ENCODE results near the gene STARD13. TPM values are rescaled to one million over a fixed set of nuclear protein-coding genes. Genes with fewer than 3 reads are reported as not detected.

STARD13 gene
- total and polyA plus RNA-seq, 9 donors: 7.2 to 31.5 (median 14.0) TPM

GRCh38 chr13:33281951-33282595 lies 3.5 kb downstream of the STARD13 start:
- no peak for DNase-seq
- Histone ChIP-seq H3K4me1 (ENCODE audit: insufficient read depth) (peaks cover under 1% of the 10 kb centered on the region), H3K27ac (no peak overlapping the region), H3K36me3 (no peaks in the 10 kb centered on the region), H3K4me3 (no peak overlapping the region), H3K27me3 (no peaks in the 10 kb centered on the region), H3K9me3 (no peaks in the 10 kb centered on the region)
- no peak for TF ChIP-seq CTCF (IDR thresholded peaks at IDR 0.05)
- TF ChIP-seq EP300 (IDR thresholded peaks at IDR 0.05): no peak
- TF ChIP-seq POLR2A (IDR thresholded peaks at IDR 0.05): no peak
- 88 to 95% (median 91%) methylated on average over 2 of the region's 2 CpGs for WGBS, 3 donors
- intact Hi-C loops (cut with DNase I): loop anchor here in 2 of 4 donors (10.0 kb wide), 1 partner anchor 253 kb away; no protein-coding TSS in a partner anchor

- DNase-seq: no peak
- no peak overlapping the region for H3K4me3 ChIP-seq
- peaks cover 6% of the 10 kb centered on the region for H3K4me1 ChIP-seq (ENCODE audit: insufficient read depth)
- H3K36me3 ChIP-seq: no peaks in the 10 kb centered on the region
- 95% methylated on average over 5 of the region's 5 CpGs for WGBS, 3 donors
- no peak overlapping the region for H3K27ac ChIP-seq
- no peaks in the 10 kb centered on the region for H3K9me3 ChIP-seq
- intact Hi-C loops (cut with DNase I): loop anchor here in 2 of 4 donors (10.0 kb wide), 1 partner anchor 254 kb away; no protein-coding TSS in a partner anchor
- TF ChIP-seq EP300 (IDR thresholded peaks at IDR 0.05) (no peak), POLR2A (IDR thresholded peaks at IDR 0.05) (no peak), CTCF (IDR thresholded peaks at IDR 0.05) (no peak)
- no peaks in the 10 kb centered on the region for H3K27me3 ChIP-seq
These were observed 4.6 kb downstream of the STARD13 start for GRCh38 chr13:33280923-33281322.

- H3K27me3 ChIP-seq: no peaks in the 10 kb centered on the region
- 79 to 94% (median 90%) methylated on average over 3 of the region's 3 CpGs for WGBS, 3 donors
- no peaks in the 10 kb centered on the region for H3K9me3 ChIP-seq
- intact Hi-C loops (cut with DNase I): loop anchor here in 2 of 4 donors (10.0 kb wide), 1 partner anchor 254 kb away; no protein-coding TSS in a partner anchor
- no peak for DNase-seq
- no peaks in the 10 kb centered on the region for H3K36me3 ChIP-seq
- no peak overlapping the region for H3K27ac ChIP-seq
- TF ChIP-seq POLR2A (IDR thresholded peaks at IDR 0.05) (no peak), EP300 (IDR thresholded peaks at IDR 0.05) (no peak), CTCF (IDR thresholded peaks at IDR 0.05) (no peak)
- H3K4me1 ChIP-seq (ENCODE audit: insufficient read depth): peaks cover 8% of the 10 kb centered on the region
- H3K4me3 ChIP-seq: no peak overlapping the region
These were observed 5.2 kb downstream of the STARD13 start for GRCh38 chr13:33280279-33280905.

GRCh38 chr13:33279414-33280278 lies 5.9 kb downstream of the STARD13 start:
- Histone ChIP-seq H3K9me3 (no peaks in the 10 kb centered on the region), H3K27ac (no peak overlapping the region), H3K4me3 (no peak overlapping the region), H3K36me3 (no peaks in the 10 kb centered on the region), H3K4me1 (ENCODE audit: insufficient read depth) (peaks cover 8% of the 10 kb centered on the region), H3K27me3 (no peaks in the 10 kb centered on the region)
- intact Hi-C loops (cut with DNase I): loop anchor here in 2 of 4 donors (10.0 kb wide), 1 partner anchor 255 kb away; no protein-coding TSS in a partner anchor
- 27 to 59% (median 33%) methylated on average over 2 of the region's 2 CpGs for WGBS, 3 donors
- TF ChIP-seq CTCF (IDR thresholded peaks at IDR 0.05) (no peak), POLR2A (IDR thresholded peaks at IDR 0.05) (no peak), EP300 (IDR thresholded peaks at IDR 0.05) (no peak)
- DNase-seq: no peak
